Astrocyte of the cerebellum (primary cell): ENCODE measurements around the gene MTHFD2.

Source experiments
- DNase-seq: peaks from one replicate; pipeline ENCODE4 v3.0.0-alpha.2; 2011; ENCODE audit warnings: low read depth
- H3K4me3 ChIP-seq: 2 replicates; pipeline ENCODE4 v1.5.1; 2011; ENCODE audit warnings: mild to moderate bottlenecking, low read depth, low read length, moderate library complexity
- in situ Hi-C: cut with HindIII; loops from 2 replicates; pipeline ENCODE4 v1.10.0; 2017; ENCODE audit warnings: low sequenced_read_pairs
- TF ChIP-seq, protein P1 (sequence below): IDR thresholded peaks from 2 replicates; pipeline ENCODE4 v1.5.1; 2012; ENCODE audit warnings: low read length, low read depth, moderate library complexity, mild to moderate bottlenecking; ENCODE audit errors: missing control alignments

The MTHFD2 gene

DNA sequence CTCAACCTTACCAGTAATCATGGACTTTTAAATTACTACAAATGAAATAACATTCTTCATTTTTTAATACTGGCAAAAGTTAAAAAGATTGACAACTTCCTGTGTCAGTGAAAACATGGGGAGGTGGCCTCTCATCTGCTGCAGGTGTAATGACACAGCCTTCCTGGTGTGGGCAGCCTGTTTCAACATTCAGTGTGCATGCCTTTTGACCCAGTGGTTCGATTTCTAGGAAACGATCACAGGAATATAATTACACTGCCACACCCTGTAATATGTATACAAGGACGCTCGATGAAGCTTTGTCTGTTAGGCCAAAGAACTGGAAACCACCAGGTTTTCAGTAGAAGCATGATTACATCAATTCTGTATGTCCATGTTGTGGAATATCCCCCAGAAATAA is 68.7 kb downstream of the MTHFD2 start:
- in situ Hi-C loops, result no loop called here
- H3K4me3 ChIP-seq, result no peak overlapping the region
- DNase-seq, result no peak
- TF ChIP-seq, protein P1, sequence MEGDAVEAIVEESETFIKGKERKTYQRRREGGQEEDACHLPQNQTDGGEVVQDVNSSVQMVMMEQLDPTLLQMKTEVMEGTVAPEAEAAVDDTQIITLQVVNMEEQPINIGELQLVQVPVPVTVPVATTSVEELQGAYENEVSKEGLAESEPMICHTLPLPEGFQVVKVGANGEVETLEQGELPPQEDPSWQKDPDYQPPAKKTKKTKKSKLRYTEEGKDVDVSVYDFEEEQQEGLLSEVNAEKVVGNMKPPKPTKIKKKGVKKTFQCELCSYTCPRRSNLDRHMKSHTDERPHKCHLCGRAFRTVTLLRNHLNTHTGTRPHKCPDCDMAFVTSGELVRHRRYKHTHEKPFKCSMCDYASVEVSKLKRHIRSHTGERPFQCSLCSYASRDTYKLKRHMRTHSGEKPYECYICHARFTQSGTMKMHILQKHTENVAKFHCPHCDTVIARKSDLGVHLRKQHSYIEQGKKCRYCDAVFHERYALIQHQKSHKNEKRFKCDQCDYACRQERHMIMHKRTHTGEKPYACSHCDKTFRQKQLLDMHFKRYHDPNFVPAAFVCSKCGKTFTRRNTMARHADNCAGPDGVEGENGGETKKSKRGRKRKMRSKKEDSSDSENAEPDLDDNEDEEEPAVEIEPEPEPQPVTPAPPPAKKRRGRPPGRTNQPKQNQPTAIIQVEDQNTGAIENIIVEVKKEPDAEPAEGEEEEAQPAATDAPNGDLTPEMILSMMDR, result no peak
